K562 (cell line): ENCODE data around the gene CNOT4. TPM values are rescaled to one million over a fixed set of nuclear protein-coding genes. Genes with fewer than 3 reads are reported as not detected.

Experiments used
- ATF4 ChIP-seq: fragments of 450-650 bp; formaldehyde crosslinking; IDR thresholded peaks from 2 replicates; pipeline ENCODE4 v1.4.0; 2022; ENCODE audit warnings: mild to moderate bottlenecking, moderate library complexity
- CREM ChIP-seq: IDR thresholded peaks from 2 replicates; pipeline ENCODE4 v1.6.1; 2014; ENCODE audit warnings: antibody characterized with exemption, low read depth
- CTBP1 ChIP-seq: fragments of 450-650 bp; IDR thresholded peaks from 2 replicates; pipeline ENCODE4 v1.6.1; 2016; ENCODE audit warnings: borderline replicate concordance
- DMBX1 ChIP-seq: fragments of 250-450 bp; sonication (Bioruptor Pico); IDR thresholded peaks from 2 replicates; pipeline ENCODE4 v1.8.0; 2022; ENCODE audit warnings: inconsistent platforms, mild to moderate bottlenecking, moderate library complexity, borderline replicate concordance
- DPF2 ChIP-seq: fragments of 450-650 bp; IDR thresholded peaks from 2 replicates; pipeline ENCODE4 v1.6.1; 2016
- EP400 ChIP-seq: fragments of 450-650 bp; IDR thresholded peaks from 2 replicates; pipeline ENCODE4 v1.6.1; 2017; ENCODE audit warnings: antibody characterized with exemption, mild to moderate bottlenecking, moderate library complexity
- FOXA3 ChIP-seq, 2 experiments: fragments of 450-650 bp in 1 of 2; sonication (generic) in 1 of 2; formaldehyde crosslinking; IDR thresholded peaks in 1 of 2; conservative IDR thresholded peaks in 1 of 2; 2 replicates each; pipeline versions ENCODE4 v1.4.0 to v1.8.0; 2020 to 2022; ENCODE audit warnings: mild to moderate bottlenecking in 2 of 2, missing genetic modification reagents in 1 of 2
- HNRNPL ChIP-seq: fragments of 200-400 bp; formaldehyde crosslinking; IDR thresholded peaks from 2 replicates; pipeline ENCODE4 v1.6.1; 2017; ENCODE audit warnings: low read depth, mild to moderate bottlenecking, low read length
- JUNB ChIP-seq: fragments of 450-650 bp; formaldehyde crosslinking; conservative IDR thresholded peaks from 2 replicates; pipeline ENCODE4 v1.4.0; 2020; ENCODE audit warnings: mild to moderate bottlenecking
- KDM4B ChIP-seq, 2 experiments: fragments of 450-650 bp in 1 of 2; sonication (generic) in 1 of 2; IDR thresholded peaks; 2 replicates each; pipeline ENCODE4 v1.6.1; 2016 to 2017; ENCODE audit warnings: borderline replicate concordance in 2 of 2, antibody characterized with exemption in 1 of 2, low read depth in 1 of 2, mild to moderate bottlenecking in 1 of 2
- MTA1 ChIP-seq: fragments of 450-650 bp; IDR thresholded peaks from 2 replicates; pipeline ENCODE4 v1.6.1; 2017; ENCODE audit warnings: borderline replicate concordance
- NFE2 ChIP-seq: IDR thresholded peaks from 2 replicates; pipeline ENCODE4 v1.6.1; 2014; ENCODE audit warnings: antibody characterized with exemption, low read depth
- RBBP5 ChIP-seq: fragments of 200-600 bp; sonication (generic); IDR thresholded peaks from 2 replicates; pipeline ENCODE4 v1.6.1; 2012; ENCODE audit warnings: borderline replicate concordance, mild to moderate bottlenecking, low read length, control low read depth, inconsistent platforms; ENCODE audit not compliant: insufficient read depth, poor library complexity, severe bottlenecking
- TAF15 ChIP-seq: fragments of 200-400 bp; formaldehyde crosslinking; IDR thresholded peaks from 2 replicates; pipeline ENCODE4 v1.6.1; 2017; ENCODE audit warnings: mild to moderate bottlenecking, low read depth, low read length, moderate library complexity
- TAL1 ChIP-seq: fragments of 450-650 bp; IDR thresholded peaks from 2 replicates; pipeline ENCODE4 v1.6.1; 2016; ENCODE audit warnings: mild to moderate bottlenecking
- TBP ChIP-seq: optimal IDR thresholded peaks from 2 replicates; pipeline ENCODE3; 2011; ENCODE audit warnings: low read depth, low read length, improper control_type of control experiment
- WHSC1 ChIP-seq: IDR thresholded peaks from one replicate; pipeline ENCODE4 v1.6.1; 2012; ENCODE audit warnings: low read length, control low read depth, inconsistent platforms
- ZNF133 ChIP-seq: fragments of 250-450 bp; sonication (Bioruptor Pico); IDR thresholded peaks from 2 replicates; pipeline ENCODE4 v1.4.0; 2020; ENCODE audit warnings: mild to moderate bottlenecking
- ZNF165 ChIP-seq: fragments of 250-450 bp; sonication (Bioruptor Pico); IDR thresholded peaks from 2 replicates; pipeline ENCODE4 v1.4.0; 2020; ENCODE audit warnings: borderline replicate concordance
- ZNF253 ChIP-seq: fragments of 250-450 bp; sonication (Bioruptor Pico); conservative IDR thresholded peaks from 2 replicates; pipeline ENCODE4 v1.6.1; 2021; ENCODE audit warnings: mild to moderate bottlenecking
- ZNF263 ChIP-seq: sonication (generic); formaldehyde crosslinking; IDR thresholded peaks from 2 replicates; pipeline ENCODE4 v1.8.0; 2022; ENCODE audit warnings: mild to moderate bottlenecking, missing genetic modification reagents, borderline replicate concordance
- ZNF311 ChIP-seq: fragments of 250-450 bp; sonication (Bioruptor Pico); IDR thresholded peaks from 2 replicates; pipeline ENCODE4 v1.4.0; 2020; ENCODE audit warnings: mild to moderate bottlenecking, moderate library complexity
- ZNF395 ChIP-seq: fragments of 200-800 bp; sonication (Bioruptor generic); IDR thresholded peaks from 2 replicates; pipeline ENCODE4 v1.6.1; 2017; ENCODE audit warnings: missing genetic modification characterization, missing compliant biosample characterization
- polyA plus RNA-seq, 8 experiments: library from polyadenylated mRNA; depleted of rRNA in 4 of 8; stranded (reverse) in 5 of 8; unstranded in 3 of 8; fragments of >200 nt; fragmentation: Nextera tagmentation in 2 of 8; fragmentation: Illumina TruSeq in 1 of 8; extraction: Ambion mirVana in 2 of 8; extraction: Trizol in 1 of 8; gene quantifications; 2 replicates each; pipeline versions ENCODE4 v1.2.1 to v1.2.3, GENCODE V29; 2011 to 2014; ENCODE audit warnings: inconsistent platforms in 1 of 8, missing spikeins in 1 of 8
- total RNA-seq, 7 experiments: library from RNA; depleted of rRNA in 6 of 7; stranded (reverse); fragments of >200 nt in 6 of 7; fragmentation: Illumina TruSeq in 2 of 7; extraction: Trizol in 2 of 7; gene quantifications; 2 replicates each; pipeline versions ENCODE4 v1.2.1 to v1.2.3, GENCODE V29; 2011 to 2021; ENCODE audit warnings: low replicate concordance in 1 of 7
- TF ChIP-seq, protein P1 (sequence below): sonication (generic); formaldehyde crosslinking; IDR thresholded peaks from 2 replicates; pipeline ENCODE4 v1.8.0; 2022; ENCODE audit warnings: mild to moderate bottlenecking, missing genetic modification reagents

CNOT4 gene
- total and polyA plus RNA-seq, 9 of the 15 experiments (the other 6 are each of a cell fraction or from before 2014, with no cell fraction given): 8.6 to 24.1 (median 15.4) TPM

GRCh38 chr7:135557455-135558336 is 47.8 kb upstream of the CNOT4 start, which contains the start of gene NUP205 (continued):
- TF ChIP-seq TBP (peak; percentile 96), KDM4B (IDR thresholded peaks at IDR 0.05; ENCODE audit: borderline replicate concordance in 2 of 2, low read depth in 1 of 2) (peak in 1 of 2 experiments; percentile 74; a peak in 2 of 4 replicates), DMBX1 (peak; percentile 63; the same call in 1 of the 2 replicates), MTA1 (peak; percentile 93), WHSC1 (peak; percentile 18), ZNF395 (CRISPR knock-in tag) (peak; percentile 76), EP400 (peak; percentile 99), ZNF133 (no peak), NFE2 (peak; percentile 100), DPF2 (peak; percentile 27; the same call in 1 of the 2 replicates), TAF15 (no peak), CTBP1 (0 out of 2 replicates have a peak, but pooled peaks have one; percentile 66), ZNF165 (0 out of 2 replicates have a peak, but pooled peaks have one; percentile 33), CREM (peak; percentile 97), ZNF253 (CRISPR knock-in tag) (no peak), HNRNPL (no peak), RBBP5 (peak; percentile 99), ZNF263 (CRISPR knock-in tag) (no peak), JUNB (CRISPR knock-in tag) (no peak), TAL1 (peak; percentile 63), ATF4 (peak; percentile 55; the same call in 1 of the 2 replicates), FOXA3 (CRISPR knock-in tag; conservative IDR thresholded peaks at IDR 0.05 in 1 of 2, IDR thresholded peaks at IDR 0.05 in 1 of 2) (no peak), ZNF311 (no peak)
- TF ChIP-seq, protein P1, sequence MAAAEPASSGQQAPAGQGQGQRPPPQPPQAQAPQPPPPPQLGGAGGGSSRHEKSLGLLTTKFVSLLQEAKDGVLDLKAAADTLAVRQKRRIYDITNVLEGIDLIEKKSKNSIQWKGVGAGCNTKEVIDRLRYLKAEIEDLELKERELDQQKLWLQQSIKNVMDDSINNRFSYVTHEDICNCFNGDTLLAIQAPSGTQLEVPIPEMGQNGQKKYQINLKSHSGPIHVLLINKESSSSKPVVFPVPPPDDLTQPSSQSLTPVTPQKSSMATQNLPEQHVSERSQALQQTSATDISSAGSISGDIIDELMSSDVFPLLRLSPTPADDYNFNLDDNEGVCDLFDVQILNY (CRISPR knock-in tag): peak; percentile 55; the same call in 1 of the 2 replicates
